SK-N-SH (cell line): ENCODE measurements around the gene SYNJ1. TPM values are rescaled to one million over a fixed set of nuclear protein-coding genes. Genes with fewer than 3 reads are reported as not detected.
"Not testable (repeated sequence)": the region's sequence is repeated elsewhere in the genome, so short reads cannot be mapped to it uniquely, and the experiment has no call there.

ENCODE experiments used
- CTCF ChIA-PET: fragments of 300-600, 350-600 bp; formaldehyde crosslinking; extraction: SDS; loops from one replicate; lab custom pipeline; 2021; lab: Yijun Ruan, JAX
- POLR2A ChIA-PET: fragments of 350-600 bp; sonication (Branson Sonifier 250); formaldehyde crosslinking; extraction: SDS; loops from one replicate; lab custom pipeline; 2020; ENCODE audit warnings: antibody characterized with exemption, inconsistent platforms; lab: Yijun Ruan, JAX
- DNase-seq: peaks from one replicate; pipeline ENCODE4 v3.0.0; 2012
- H2AFZ ChIP-seq: fragments of 200-600 bp; sonication (generic); 2 replicates; pipeline ENCODE4 v1.8.1; 2016; ENCODE audit warnings: antibody characterized with exemption, mild to moderate bottlenecking, low read depth
- H3F3A ChIP-seq: fragments of 200-600 bp; sonication (generic); replicated peaks from 2 replicates; pipeline ENCODE3; 2016; ENCODE audit warnings: antibody characterized with exemption, mild to moderate bottlenecking; ENCODE audit not compliant: insufficient read depth
- H3K27ac ChIP-seq, 2 experiments: fragments of 200-500 bp in 1 of 2; fragments of 200-600 bp in 1 of 2; sonication (Bioruptor generic) in 1 of 2; sonication (generic), shearing (Covaris generic) in 1 of 2; 2 replicates each; pipeline versions ENCODE4 v1.5.1 to v1.6.1; 2014 to 2016; ENCODE audit warnings: low read depth in 2 of 2, inconsistent platforms in 1 of 2, low read length in 1 of 2, mild to moderate bottlenecking in 1 of 2, mixed read lengths in 1 of 2
- H3K27me3 ChIP-seq: fragments of 200-600 bp; sonication (generic), shearing (Covaris generic); 2 replicates; pipeline ENCODE4 v1.6.1; 2016; ENCODE audit warnings: mixed run types; ENCODE audit not compliant: insufficient read depth
- H3K36me3 ChIP-seq, 2 experiments: fragments of 200-500 bp in 1 of 2; fragments of 200-600 bp in 1 of 2; sonication (Bioruptor generic) in 1 of 2; sonication (generic) in 1 of 2; replicated peaks in 1 of 2; 2 replicates each; pipeline versions ENCODE3 to v1.5.1; 2014 to 2016; ENCODE audit warnings: low read length in 1 of 2, mild to moderate bottlenecking in 1 of 2; ENCODE audit not compliant: insufficient read depth in 2 of 2, control insufficient read depth in 1 of 2
- H3K4me1 ChIP-seq, 2 experiments: fragments of 200-500 bp in 1 of 2; fragments of 200-600 bp in 1 of 2; sonication (Bioruptor generic) in 1 of 2; sonication (generic), shearing (Covaris generic) in 1 of 2; 2 replicates each; pipeline versions ENCODE4 v1.5.1 to v1.6.1; 2014 to 2016; ENCODE audit warnings: low read depth in 1 of 2, low read length in 1 of 2, mixed run types in 1 of 2; ENCODE audit not compliant: insufficient read depth in 2 of 2, control insufficient read depth in 1 of 2
- H3K4me2 ChIP-seq: fragments of 200-600 bp; sonication (generic), shearing (Covaris generic); 2 replicates; pipeline ENCODE4 v1.6.1; 2017; ENCODE audit warnings: mixed run types
- H3K4me3 ChIP-seq, 2 experiments: fragments of 200-500 bp in 1 of 2; fragments of 200-600 bp in 1 of 2; sonication (Bioruptor generic) in 1 of 2; sonication (generic), shearing (Covaris generic) in 1 of 2; 2 replicates each; pipeline versions ENCODE4 v1.5.1 to v1.8.1; 2014 to 2016; ENCODE audit warnings: low read depth in 2 of 2, inconsistent platforms in 1 of 2, low read length in 1 of 2, mild to moderate bottlenecking in 1 of 2, mixed read lengths in 1 of 2, moderate library complexity in 1 of 2
- H3K79me2 ChIP-seq: fragments of 200-600 bp; sonication (generic); 2 replicates; pipeline ENCODE4 v1.8.1; 2017; ENCODE audit warnings: mild to moderate bottlenecking; ENCODE audit not compliant: insufficient read depth
- H3K9ac ChIP-seq: fragments of 200-600 bp; sonication (generic); 2 replicates; pipeline ENCODE4 v1.6.1; 2017; ENCODE audit warnings: mixed run types
- H3K9me2 ChIP-seq: fragments of 200-600 bp; sonication (generic); 2 replicates; pipeline ENCODE4 v1.6.1; 2017; ENCODE audit warnings: mixed run types
- H3K9me3 ChIP-seq: fragments of 200-600 bp; sonication (generic); 2 replicates; pipeline ENCODE4 v1.6.1; 2017; ENCODE audit warnings: mixed run types, mild to moderate bottlenecking, moderate library complexity
- H4K20me1 ChIP-seq: fragments of 200-600 bp; sonication (generic); 2 replicates; pipeline ENCODE4 v1.6.1; 2017; ENCODE audit warnings: mild to moderate bottlenecking, mixed run types; ENCODE audit not compliant: insufficient read depth
- FOSL2 ChIP-seq: IDR thresholded peaks from 2 replicates; pipeline ENCODE4 v1.4.0; 2012; ENCODE audit warnings: low read depth, mild to moderate bottlenecking, moderate library complexity, borderline replicate concordance
- FOXJ3 ChIP-seq: sonication (generic); formaldehyde crosslinking; IDR thresholded peaks from 2 replicates; pipeline ENCODE4 v1.5.1; 2020; ENCODE audit warnings: mild to moderate bottlenecking, missing genetic modification reagents
- POLR2AphosphoS5 ChIP-seq: IDR thresholded peaks from 2 replicates; pipeline ENCODE4 v1.6.1; 2012; ENCODE audit warnings: low read depth, low read length
- SIN3A ChIP-seq: IDR thresholded peaks from 2 replicates; pipeline ENCODE4 v1.6.1; 2012; ENCODE audit warnings: low read depth, mild to moderate bottlenecking, low read length, moderate library complexity, borderline replicate concordance
- USF2 ChIP-seq: fragments of 150-350 bp; IDR thresholded peaks from 2 replicates; pipeline ENCODE4 v1.6.1; 2017; ENCODE audit warnings: antibody characterized with exemption, low read length, low read depth, borderline replicate concordance
- WGBS: methylation state at CpG from one replicate; pipeline ENCODE4 v1.1.6; 2017; ENCODE audit warnings: low lambda C conversion rate; 5-methylcytosine and 5-hydroxymethylcytosine counted together
- polyA plus RNA-seq, 3 experiments: library from polyadenylated mRNA; depleted of rRNA; stranded (reverse); fragments of >200 nt; gene quantifications; 2 replicates each; pipeline ENCODE4 v1.2.3, GENCODE V29; 2012

The SYNJ1 gene
- polyA plus RNA-seq, 1 of the 3 experiments (the other 2 are of a cell fraction) = 3.3 TPM

GRCh38 chr21:32666258-32666657 is 61.6 kb downstream of the SYNJ1 start:
- no peaks in the 10 kb centered on the region for H3F3A ChIP-seq
- no peak overlapping the region for H3K4me2 ChIP-seq
- TF ChIP-seq POLR2AphosphoS5 = no peak
- TF ChIP-seq USF2 = no peak
- TF ChIP-seq SIN3A = no peak
- no peak for TF ChIP-seq FOXJ3 (CRISPR knock-in tag)
- TF ChIP-seq FOSL2 = no peak
- no peak overlapping the region for H3K27ac ChIP-seq
- H3K4me1 ChIP-seq = no peaks in the 10 kb centered on the region
- ChIA-PET POLR2A (no interaction called here), CTCF (interaction anchor here (0.6 to 1.2 kb wide), 3 partner anchors 13 to 338 kb away, joined by 3 read pairs; no protein-coding TSS in a partner anchor)
- no peaks in the 10 kb centered on the region for H3K79me2 ChIP-seq
- WGBS = 84% methylated on average over 1 of the region's 1 CpG
- H2AFZ ChIP-seq = no peak overlapping the region
- H4K20me1 ChIP-seq = no peaks in the 10 kb centered on the region
- H3K4me3 ChIP-seq = no peak overlapping the region
- DNase-seq = no peak
- H3K9me3 ChIP-seq = no peaks in the 10 kb centered on the region
- no peaks in the 10 kb centered on the region for H3K9me2 ChIP-seq
- peaks cover 41% of the 10 kb centered on the region in 2 experiments for H3K36me3 ChIP-seq
- no peaks in the 10 kb centered on the region for H3K27me3 ChIP-seq
- no peak overlapping the region for H3K9ac ChIP-seq

- DNase-seq, H4K20me1 ChIP-seq, H3K4me2 ChIP-seq, H2AFZ ChIP-seq, H3K79me2 ChIP-seq, H3K27ac ChIP-seq, H3K4me3 ChIP-seq, H3K4me1 ChIP-seq, H3K27me3 ChIP-seq, H3K9me2 ChIP-seq, POLR2A ChIA-PET, H3K9ac ChIP-seq, H3F3A ChIP-seq, H3K9me3 ChIP-seq: not testable (repeated sequence)
- H3K36me3 ChIP-seq = peaks cover 36 to 37% of the 10 kb centered on the region in 2 experiments
- WGBS = 100% methylated on average over 2 of the region's 2 CpGs
- CTCF ChIA-PET = interaction anchor here (0.9 kb wide), 1 partner anchor 95 kb away, joined by 3 read pairs; no protein-coding TSS in a partner anchor
Measured at GRCh38 chr21:32664095-32664494, 63.7 kb downstream of the SYNJ1 start.

- H3K27ac ChIP-seq, H3K4me3 ChIP-seq, H3K9me2 ChIP-seq, H3K9ac ChIP-seq, H3K4me1 ChIP-seq, H3F3A ChIP-seq, DNase-seq, H3K27me3 ChIP-seq, CTCF ChIA-PET, H3K4me2 ChIP-seq, H3K79me2 ChIP-seq, POLR2A ChIA-PET, H3K9me3 ChIP-seq, H2AFZ ChIP-seq, H4K20me1 ChIP-seq: not testable (repeated sequence)
- 98% methylated on average over 10 of the region's 10 CpGs for WGBS
- H3K36me3 ChIP-seq = peaks cover 36 to 43% of the 10 kb centered on the region in 2 experiments
Measured at GRCh38 chr21:32661981-32662380, 65.8 kb downstream of the SYNJ1 start.

DNA sequence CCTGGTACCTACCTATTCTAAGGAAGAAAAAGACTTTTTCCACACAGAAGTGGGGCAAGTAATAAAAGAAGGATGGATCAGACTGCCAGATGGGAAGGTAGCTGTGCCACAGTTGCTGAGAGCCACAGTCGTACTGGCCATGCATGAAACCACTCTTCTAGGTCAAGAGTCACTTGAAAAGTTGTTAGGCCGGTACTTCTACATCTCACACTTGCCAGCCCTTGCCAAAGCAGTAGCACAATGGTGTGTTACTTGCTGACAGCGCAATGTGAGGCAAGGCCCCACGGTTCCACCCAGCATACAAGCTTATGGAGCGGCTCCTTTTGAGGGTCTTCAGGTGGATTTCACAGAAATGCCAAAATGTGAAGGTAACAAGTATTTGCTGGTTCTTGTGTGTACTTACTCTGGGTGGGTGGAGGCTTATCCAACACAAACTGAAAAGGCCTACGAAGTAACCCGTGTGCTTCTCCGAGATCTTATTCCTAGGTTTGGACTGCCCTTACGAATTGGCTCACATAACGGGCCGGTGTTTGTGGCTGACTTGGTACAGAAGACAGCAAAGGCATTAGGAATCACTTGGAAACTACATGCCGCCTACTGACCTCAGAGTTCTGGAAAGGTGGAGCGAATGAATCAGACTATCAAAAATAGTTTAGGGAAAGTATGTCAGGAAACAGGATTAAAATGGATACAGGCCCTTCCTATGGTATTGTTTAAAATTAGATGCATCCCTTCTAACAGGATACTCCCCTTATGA is 66.6 kb downstream of the SYNJ1 start:
- H2AFZ ChIP-seq, H3K9me3 ChIP-seq, POLR2A ChIA-PET, H4K20me1 ChIP-seq, H3K9me2 ChIP-seq, H3K27me3 ChIP-seq, H3K4me2 ChIP-seq, H3K79me2 ChIP-seq, H3K4me1 ChIP-seq, H3K27ac ChIP-seq, H3K9ac ChIP-seq, DNase-seq, H3F3A ChIP-seq, H3K4me3 ChIP-seq: not testable (repeated sequence)
- peaks cover 38 to 46% of the 10 kb centered on the region in 2 experiments for H3K36me3 ChIP-seq
- 91% methylated on average over 12 of the region's 13 CpGs for WGBS
- CTCF ChIA-PET = interaction anchor here (0.6 kb wide), 1 partner anchor 82 kb away, joined by 3 read pairs; no protein-coding TSS in a partner anchor
